Dermis blood vessel endothelial cell (primary cell): ENCODE results near the gene STX7. TPM values are rescaled to one million over a fixed set of nuclear protein-coding genes. Genes with fewer than 3 reads are reported as not detected.
"Not testable (repeated sequence)": the region's sequence is repeated elsewhere in the genome, so short reads cannot be mapped to it uniquely, and the experiment has no call there.

Source experiments
- DNase-seq: peaks from one replicate; pipeline ENCODE4 v3.0.0; 2010
- total RNA-seq: library from RNA; depleted of rRNA; stranded (reverse); fragments of >200 nt; gene quantifications from 2 replicates; pipeline ENCODE4 v1.2.3, GENCODE V29; 2014

The STX7 gene, protein sequence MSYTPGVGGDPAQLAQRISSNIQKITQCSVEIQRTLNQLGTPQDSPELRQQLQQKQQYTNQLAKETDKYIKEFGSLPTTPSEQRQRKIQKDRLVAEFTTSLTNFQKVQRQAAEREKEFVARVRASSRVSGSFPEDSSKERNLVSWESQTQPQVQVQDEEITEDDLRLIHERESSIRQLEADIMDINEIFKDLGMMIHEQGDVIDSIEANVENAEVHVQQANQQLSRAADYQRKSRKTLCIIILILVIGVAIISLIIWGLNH
- total RNA-seq = 55.1 and 58.9 TPM in 2 replicates

DNA sequence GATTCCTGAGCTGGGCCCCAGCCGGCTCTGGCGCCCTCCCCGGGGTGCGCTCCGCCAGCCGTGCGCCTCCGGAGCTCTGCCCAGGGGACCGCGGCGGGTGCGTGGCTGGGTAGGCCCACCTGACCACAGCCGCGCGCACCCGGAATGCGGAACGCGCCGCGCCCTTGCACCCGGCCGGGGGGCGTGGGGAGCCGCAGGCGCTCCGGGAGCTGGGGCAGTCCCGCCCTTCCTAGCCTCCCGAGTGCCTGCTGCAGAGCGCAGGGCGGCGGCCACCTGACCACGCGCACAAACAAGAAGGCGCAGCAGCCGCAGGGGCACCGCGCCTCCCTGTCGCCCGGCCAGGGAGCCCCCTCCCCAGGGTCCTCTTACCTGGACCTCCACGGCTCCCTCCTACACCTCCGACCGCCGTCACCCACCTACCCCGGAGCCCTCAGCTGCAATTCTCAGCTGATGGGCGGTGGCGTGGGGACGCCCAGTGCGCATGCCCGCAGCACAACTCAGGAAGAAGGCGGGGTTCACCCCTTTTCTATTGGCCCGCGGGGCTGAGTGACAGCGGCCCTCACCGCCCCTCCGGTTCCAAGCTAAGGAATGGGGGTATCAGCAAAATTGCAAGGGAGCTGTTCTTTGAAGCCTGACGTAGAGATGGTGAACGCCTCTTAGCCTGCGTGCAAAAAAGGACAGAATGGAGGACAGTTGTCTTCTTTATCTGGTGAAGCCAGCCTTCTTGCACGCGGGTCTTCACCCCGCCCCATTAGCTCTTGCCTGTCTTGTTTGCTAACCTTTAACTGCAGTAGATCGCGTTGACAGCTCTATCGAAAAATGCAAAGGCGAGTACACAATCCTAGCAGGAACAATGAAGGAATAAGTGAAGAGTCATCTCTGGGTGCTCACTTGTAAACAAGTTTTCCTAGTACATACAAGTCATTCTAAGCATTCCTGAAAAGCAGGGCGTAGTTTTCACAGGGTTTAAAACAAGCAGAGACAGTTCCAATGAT is at the start of gene STX7:
STX7 (minus strand) TSS at position 479 of the 995 bp plus-strand sequence. CDS start 9,586 bp downstream, outside the sequence.
- DNase-seq = peak; percentile 89

DNA sequence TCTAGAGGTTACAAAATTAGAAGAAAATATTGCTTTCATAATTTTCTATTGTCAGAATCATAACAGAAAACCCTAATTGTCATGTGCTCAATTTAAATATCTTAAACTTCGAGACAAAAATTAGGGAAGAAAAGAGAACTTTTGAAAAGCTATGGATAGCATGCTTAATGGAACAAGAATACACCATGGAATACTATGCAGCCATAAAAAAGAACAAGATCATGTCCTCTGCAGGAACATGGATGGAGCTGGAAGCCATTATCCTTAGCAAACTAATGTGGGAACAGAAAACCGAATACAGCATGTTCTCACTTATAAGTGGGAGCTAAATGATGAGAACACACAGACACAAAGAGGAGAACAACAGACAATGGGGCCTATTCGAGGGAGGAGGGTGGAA is 47.2 kb upstream of the STX7 start:
- not testable (repeated sequence) for DNase-seq

DNA sequence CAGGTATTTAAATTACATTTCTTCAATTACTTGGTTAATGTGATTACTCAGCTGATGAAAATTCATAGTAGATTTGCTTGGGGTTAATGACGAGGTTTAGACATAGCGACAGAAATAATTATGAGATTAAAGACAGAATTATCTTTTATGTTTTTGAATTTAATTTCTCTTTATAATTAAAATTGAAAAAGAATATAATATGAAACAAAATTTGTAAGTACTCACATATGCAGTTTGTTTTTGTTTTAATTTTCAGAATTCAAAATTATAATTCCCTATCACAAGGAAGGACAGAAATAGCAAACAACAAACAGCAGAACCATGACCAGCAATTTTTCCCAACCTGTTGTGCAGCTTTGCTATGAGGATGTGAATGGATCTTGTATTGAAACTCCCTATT is 39.5 kb upstream of the STX7 start, which contains the start of gene TAAR8:
TAAR8 (plus strand) TSS at position 301 of the 400 bp plus-strand sequence; CDS start at position 322, 21 bp downstream.
- DNase-seq = no peak

DNA sequence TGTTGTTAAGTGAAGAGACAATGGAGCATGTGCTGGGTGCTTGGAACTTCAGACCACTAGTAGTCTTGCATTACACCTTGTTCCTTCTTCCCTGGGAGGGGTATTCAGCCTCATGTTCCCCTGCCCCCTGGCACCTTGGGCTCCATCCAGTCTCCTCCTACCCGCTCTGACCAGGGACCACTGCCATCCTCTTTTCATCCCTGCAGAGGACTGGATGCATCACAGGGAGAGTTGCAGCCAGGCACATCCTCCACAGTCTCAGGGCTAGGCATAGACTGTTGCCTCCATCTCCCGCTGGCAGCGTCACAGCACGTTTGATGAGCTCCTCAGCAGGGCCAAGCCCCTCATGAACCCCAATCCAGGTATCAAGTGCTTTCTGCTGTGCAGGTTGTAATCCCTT is 38.3 kb upstream of the STX7 start:
- DNase-seq = no peak

DNA sequence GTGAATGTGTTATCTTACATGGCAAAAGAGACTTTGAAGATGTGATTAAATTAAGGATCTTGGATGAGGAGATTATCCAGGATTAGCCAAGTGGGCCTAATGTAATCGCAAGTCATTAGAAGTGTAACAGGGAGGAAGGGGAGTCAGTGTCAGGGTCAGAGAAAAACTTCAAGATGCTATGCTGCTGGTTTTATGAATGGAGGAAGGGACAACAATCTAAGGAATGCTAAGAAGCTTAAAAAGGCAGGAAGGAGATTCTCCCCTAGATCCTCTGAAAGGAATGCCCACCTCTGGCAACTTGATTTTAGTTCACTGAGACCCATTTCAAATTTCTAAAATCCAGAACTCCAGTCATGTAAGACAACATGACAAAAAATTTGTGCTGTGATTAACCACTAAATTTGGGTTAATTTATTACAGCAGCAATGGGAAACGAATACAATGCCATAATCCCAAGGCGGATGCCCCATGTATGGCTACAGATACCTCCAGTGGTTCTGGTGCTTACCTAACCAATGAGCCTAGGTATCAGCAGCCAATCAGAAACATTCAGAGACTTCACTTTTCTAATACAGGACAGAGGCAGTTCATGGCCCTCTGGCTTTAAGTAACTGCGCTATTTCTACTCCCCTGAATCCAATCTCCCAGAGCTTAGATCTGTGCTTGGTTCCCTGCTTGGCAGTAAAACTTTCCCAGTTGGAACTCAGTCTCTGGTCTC is 36.0 kb upstream of the STX7 start:
- no peak for DNase-seq

DNA sequence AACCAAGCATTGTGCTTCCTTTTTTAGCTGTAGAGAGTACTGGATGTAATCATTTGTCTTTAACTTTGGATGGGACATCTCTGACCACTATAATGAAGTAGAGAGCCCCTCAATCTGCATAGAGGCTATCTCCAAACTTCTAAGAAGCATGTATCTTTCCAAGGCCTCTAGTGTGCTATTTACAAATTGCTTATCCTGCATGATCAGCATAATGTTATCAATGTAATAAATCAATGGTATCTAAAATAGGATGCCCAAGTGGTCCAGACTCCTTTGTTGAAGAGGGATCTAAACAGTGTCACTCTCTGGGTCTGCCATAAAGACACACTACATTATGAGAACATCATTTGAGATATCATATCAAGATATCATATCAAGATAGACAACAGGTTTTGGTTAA is 31.9 kb upstream of the STX7 start:
- DNase-seq = no peak

- no peak for DNase-seq
These were observed 25.1 kb upstream of the STX7 start, which contains the start of gene TAAR9 for GRCh38 chr6:132537977-132538376. TSS of gene TAAR9 (plus strand) at chr6:132538277. CDS start at chr6:132538290, 13 bp downstream.

GRCh38 chr6:132537145-132537544 is 24.2 kb upstream of the STX7 start:
- no peak for DNase-seq

GRCh38 chr6:132534546-132534945 is 21.6 kb upstream of the STX7 start:
- not testable (repeated sequence) for DNase-seq

GRCh38 chr6:132530293-132530974 is 17.5 kb upstream of the STX7 start:
- peak; percentile 81 for DNase-seq

DNA sequence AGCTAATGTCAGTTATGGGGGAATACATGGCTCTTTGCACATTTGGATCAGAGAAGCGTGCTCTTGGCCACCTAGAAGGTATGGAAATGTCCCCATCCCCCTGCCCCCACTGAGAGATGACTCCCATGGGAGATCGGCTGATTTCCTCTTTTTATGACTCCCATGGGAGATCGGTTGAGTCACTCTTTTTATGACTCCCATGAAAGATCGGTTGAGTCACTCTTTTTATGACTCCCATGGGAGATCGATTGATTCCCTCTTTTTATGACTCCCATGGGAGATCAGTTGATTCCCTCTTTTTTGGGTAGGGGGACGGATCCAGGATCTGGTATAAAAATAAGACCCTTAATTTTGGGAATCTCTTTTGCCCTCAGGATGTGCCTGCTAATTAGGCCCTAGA is 14.9 kb upstream of the STX7 start:
- no peak for DNase-seq

DNA sequence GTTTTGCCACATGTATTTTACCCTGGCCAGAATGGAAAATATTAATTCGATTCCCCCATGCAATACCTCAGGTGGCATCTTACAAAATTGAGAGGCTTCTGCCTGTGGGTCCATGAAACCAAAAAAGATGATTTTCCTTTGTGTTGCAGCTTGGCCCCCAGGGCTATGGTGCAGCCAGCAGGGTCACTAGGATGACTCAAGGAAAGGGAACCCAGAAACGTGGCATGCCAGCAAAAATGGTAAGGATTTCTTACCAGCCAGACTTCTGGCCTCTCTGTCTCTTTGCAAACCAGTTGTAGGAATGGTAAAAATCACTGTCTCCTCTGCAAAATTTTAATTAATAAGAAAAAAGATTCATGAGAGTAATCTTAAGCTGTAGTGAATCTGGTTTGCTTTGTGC is 13.5 kb upstream of the STX7 start:
- DNase-seq = no peak

DNA sequence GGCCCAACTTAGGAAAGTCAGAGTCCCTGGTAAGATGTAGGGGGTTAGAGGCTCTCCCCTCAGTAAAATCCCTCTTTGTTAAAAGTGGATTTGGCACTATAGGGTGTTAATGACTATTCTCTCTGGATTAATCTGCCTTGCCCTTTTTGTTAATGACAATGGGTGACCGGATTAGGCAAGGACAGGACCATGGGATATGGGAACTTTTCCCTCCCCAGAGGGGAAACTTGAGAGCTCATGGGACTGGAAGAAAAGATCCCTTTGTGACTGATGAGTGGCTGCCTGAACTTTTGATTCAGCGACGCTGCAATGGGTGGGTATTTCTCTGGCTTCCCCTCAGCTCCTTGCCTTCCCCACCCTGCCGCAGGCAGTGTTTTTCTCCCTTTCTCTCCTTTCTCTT is 12.9 kb upstream of the STX7 start:
- no peak for DNase-seq

GRCh38 chr6:132524646-132525045 is 11.7 kb upstream of the STX7 start:
- no peak for DNase-seq

- DNase-seq = no peak
These were observed 8.0 kb upstream of the STX7 start for GRCh38 chr6:132520953-132521352.

DNA sequence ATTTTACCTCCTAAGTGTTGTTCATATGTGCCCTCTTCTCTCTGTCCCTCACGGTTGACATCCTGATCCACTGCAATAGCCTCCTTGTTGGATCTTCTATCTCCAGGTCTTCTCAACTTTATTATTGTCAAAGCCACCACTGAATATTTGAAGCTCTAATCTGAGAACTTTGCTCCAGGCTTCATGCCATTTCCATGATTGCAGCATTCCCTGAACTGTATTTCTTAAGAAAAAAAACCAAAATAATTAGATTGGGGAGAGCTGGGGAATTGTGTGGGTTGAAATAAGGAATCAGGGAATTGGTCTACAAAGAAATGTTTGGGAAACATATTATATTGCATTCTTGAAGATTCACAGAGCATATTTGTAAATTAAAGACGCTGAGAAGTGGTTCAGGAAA is 2.5 kb upstream of the STX7 start:
- DNase-seq = no peak

GRCh38 chr6:132513831-132514545 is 1.1 kb upstream of the STX7 start:
- DNase-seq = no peak

GRCh38 chr6:132512342-132512637 is 626 bp downstream of the STX7 start:
- DNase-seq = no peak

DNA sequence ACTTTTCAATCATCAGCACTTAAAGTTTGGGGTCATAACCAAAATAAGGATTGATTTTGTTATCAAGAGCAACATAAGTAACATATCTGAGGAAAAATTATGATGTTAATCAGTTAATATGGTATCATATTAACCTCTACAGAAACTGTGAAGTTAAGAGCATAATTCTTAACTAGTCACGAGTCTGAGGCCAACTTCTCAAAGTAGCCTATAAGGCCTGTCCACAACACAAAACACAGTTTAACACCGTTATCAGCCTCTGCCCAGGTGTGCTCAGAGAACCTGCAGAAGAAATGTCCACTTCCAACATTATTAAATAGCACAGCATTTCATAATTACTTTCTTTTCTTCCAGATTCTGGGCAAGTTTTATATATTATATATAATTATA is 1.1 kb downstream of the STX7 start:
- DNase-seq = peak; percentile 11

GRCh38 chr6:132511210-132511830 is 1.6 kb downstream of the STX7 start:
- peak; percentile 31 for DNase-seq
